Lower lobe of right lung (tissue), 2 donors: ENCODE measurements around the gene MAL. TPM values are rescaled to one million over a fixed set of nuclear protein-coding genes. Genes with fewer than 3 reads are reported as not detected.
A peak's percentile ranks its signal among the peaks of the same experiment; 100 is the strongest.

Experiments used
- ATAC-seq, 2 donors: fragments of 200-7000 bp; cut with Tn5 transposase; one replicate each; pipeline ENCODE4 v1.9.1; 2020 to 2022; ENCODE audit warnings: mild to moderate bottlenecking in 2 of 2, moderate library complexity in 2 of 2
- DNase-seq: peaks from one replicate; pipeline ENCODE4 v3.0.0-alpha.2; 2020
- H3K27ac ChIP-seq: fragments of 200-600 bp; one replicate; pipeline ENCODE4 v1.8.0; 2022
- H3K27me3 ChIP-seq: fragments of 200-600 bp; one replicate; pipeline ENCODE4 v1.8.0; 2022; ENCODE audit warnings: low read depth
- H3K36me3 ChIP-seq: fragments of 200-600 bp; one replicate; pipeline ENCODE4 v1.8.0; 2022; ENCODE audit warnings: mild to moderate bottlenecking
- H3K4me1 ChIP-seq: fragments of 200-600 bp; one replicate; pipeline ENCODE4 v1.8.0; 2022
- H3K4me3 ChIP-seq: fragments of 200-600 bp; one replicate; pipeline ENCODE4 v1.8.0; 2022; ENCODE audit warnings: mild to moderate bottlenecking
- H3K9me3 ChIP-seq: fragments of 200-600 bp; one replicate; pipeline ENCODE4 v1.8.0; 2022
- CTCF ChIP-seq: fragments of 200-600 bp; IDR thresholded peaks from one replicate; pipeline ENCODE4 v1.8.0; 2022; ENCODE audit warnings: antibody characterized with exemption, mild to moderate bottlenecking
- intact Hi-C: fragments of 100-400 bp; cut with DNase I; formaldehyde crosslinking; loops from one replicate; pipeline ENCODE4 v1.11.0; 2022
- total RNA-seq: library from RNA; stranded (reverse); fragmentation: NEBNext Ultra II Directional; extraction: Animal tissue kit (Norgen Biotek cat#: 25700); gene quantifications from one replicate; pipeline ENCODE4 v1.2.1, GENCODE V29; 2021
- donor health status: DM: no; HTN: yes; CAD: no; lungs with severe emphysema.

MAL gene
- total RNA-seq, 1 donor from 2014 or later = 13.4 TPM

- no peak overlapping the region for H3K4me3 ChIP-seq
- H3K27me3 ChIP-seq = no peaks in the 10 kb centered on the region
- no peak overlapping the region for H3K27ac ChIP-seq
- no peaks in the 10 kb centered on the region for H3K9me3 ChIP-seq
- ATAC-seq (no peak), DNase-seq (no peak)
- TF ChIP-seq CTCF = no peak
- H3K36me3 ChIP-seq = no peaks in the 10 kb centered on the region
- no peaks in the 10 kb centered on the region for H3K4me1 ChIP-seq
- intact Hi-C loops = no loop called here
Measured at GRCh38 chr2:95006588-95006987, 18.9 kb upstream of the MAL start.

- ATAC-seq (peak in 1 of 2 donors; percentile 27), DNase-seq (no peak)
- no peak overlapping the region for H3K27ac ChIP-seq
- no peaks in the 10 kb centered on the region for H3K4me1 ChIP-seq
- H3K27me3 ChIP-seq = no peaks in the 10 kb centered on the region
- no peaks in the 10 kb centered on the region for H3K36me3 ChIP-seq
- no peak overlapping the region for H3K4me3 ChIP-seq
- intact Hi-C loops = no loop called here
- H3K9me3 ChIP-seq = no peaks in the 10 kb centered on the region
- TF ChIP-seq CTCF = no peak
Measured at GRCh38 chr2:95007031-95007609, 18.4 kb upstream of the MAL start.

- no peak for TF ChIP-seq CTCF
- Histone ChIP-seq H3K4me3 (no peak overlapping the region), H3K36me3 (no peaks in the 10 kb centered on the region), H3K27ac (no peak overlapping the region), H3K27me3 (no peaks in the 10 kb centered on the region), H3K9me3 (no peaks in the 10 kb centered on the region), H3K4me1 (no peaks in the 10 kb centered on the region)
- intact Hi-C loops = no loop called here
- ATAC-seq = no peak
- no peak for DNase-seq
Measured at GRCh38 chr2:95007822-95008221, 17.7 kb upstream of the MAL start.

GRCh38 chr2:95008306-95008705 is 17.2 kb upstream of the MAL start:
- Histone ChIP-seq H3K4me3 (no peak overlapping the region), H3K27ac (no peak overlapping the region), H3K27me3 (no peaks in the 10 kb centered on the region), H3K4me1 (no peaks in the 10 kb centered on the region), H3K36me3 (no peaks in the 10 kb centered on the region), H3K9me3 (no peaks in the 10 kb centered on the region)
- no peak for TF ChIP-seq CTCF
- ATAC-seq = no peak
- no peak for DNase-seq
- intact Hi-C loops = no loop called here

- no peaks in the 10 kb centered on the region for H3K36me3 ChIP-seq
- H3K27me3 ChIP-seq = no peaks in the 10 kb centered on the region
- no peak overlapping the region for H3K27ac ChIP-seq
- intact Hi-C loops = no loop called here
- TF ChIP-seq CTCF = no peak
- ATAC-seq (no peak), DNase-seq (no peak)
- H3K4me3 ChIP-seq = no peak overlapping the region
- H3K4me1 ChIP-seq = no peaks in the 10 kb centered on the region
- no peaks in the 10 kb centered on the region for H3K9me3 ChIP-seq
Measured at GRCh38 chr2:95008996-95009395, 16.5 kb upstream of the MAL start.

GRCh38 chr2:95009412-95009811 is 16.1 kb upstream of the MAL start:
- Histone ChIP-seq H3K4me1 (no peaks in the 10 kb centered on the region), H3K27ac (no peak overlapping the region), H3K27me3 (no peaks in the 10 kb centered on the region), H3K36me3 (no peaks in the 10 kb centered on the region), H3K9me3 (no peaks in the 10 kb centered on the region), H3K4me3 (no peak overlapping the region)
- intact Hi-C loops = no loop called here
- no peak for DNase-seq
- no peak for TF ChIP-seq CTCF
- no peak for ATAC-seq
